K562 (cell line): ENCODE measurements around the gene SIM1.

Source experiments
- CAMTA2 ChIP-seq: fragments of 250-450 bp; sonication (Bioruptor Pico); conservative IDR thresholded peaks from 2 replicates; pipeline ENCODE4 v1.5.1; 2022
- CREB1 ChIP-seq, 2 experiments: sonication (generic) in 1 of 2; formaldehyde crosslinking in 1 of 2; IDR thresholded peaks; 2 replicates each; pipeline versions ENCODE4 v1.6.1 to v1.8.0; 2012 to 2022; ENCODE audit warnings: inconsistent platforms in 1 of 2, mild to moderate bottlenecking in 1 of 2, missing genetic modification reagents in 1 of 2, moderate library complexity in 1 of 2
- CTCF ChIP-seq, 3 experiments: IDR thresholded peaks in 2 of 3; conservative IDR thresholded peaks in 1 of 3; 2 replicates each; pipeline ENCODE4 v1.5.1; 2011 to 2012; ENCODE audit warnings: low read length in 3 of 3, mild to moderate bottlenecking in 3 of 3, control low read depth in 2 of 3, improper control_type of control experiment in 1 of 3, inconsistent platforms in 1 of 3, low read depth in 1 of 3, mixed read lengths in 1 of 3, moderate library complexity in 1 of 3; ENCODE audit not compliant: insufficient read depth in 2 of 3
- KLF16 ChIP-seq: IDR thresholded peaks from 2 replicates; pipeline ENCODE4 v1.6.1; 2016; ENCODE audit warnings: antibody characterized with exemption
- NRF1 ChIP-seq, 2 experiments: fragments of 450-650 bp; IDR thresholded peaks in 1 of 2; conservative IDR thresholded peaks in 1 of 2; 2 replicates each; pipeline ENCODE4 v1.6.1; 2014; ENCODE audit warnings: mild to moderate bottlenecking in 2 of 2
- POLR2AphosphoS5 ChIP-seq: IDR thresholded peaks from 2 replicates; pipeline ENCODE4 v1.6.1; 2011; ENCODE audit warnings: mild to moderate bottlenecking, low read depth, low read length, moderate library complexity; ENCODE audit not compliant: control insufficient read depth, insufficient read depth
- RBFOX2 ChIP-seq: fragments of 200-400 bp; formaldehyde crosslinking; IDR thresholded peaks from 2 replicates; pipeline ENCODE4 v1.6.1; 2017; ENCODE audit warnings: low read depth, mild to moderate bottlenecking, low read length, moderate library complexity
- RFX1 ChIP-seq: fragments of 450-650 bp; IDR thresholded peaks from 2 replicates; pipeline ENCODE4 v1.6.1; 2016; ENCODE audit warnings: mild to moderate bottlenecking, moderate library complexity
- TCF7L2 ChIP-seq: fragments of 150-350 bp; IDR thresholded peaks from 2 replicates; pipeline ENCODE4 v1.6.1; 2016; ENCODE audit warnings: low read depth, mild to moderate bottlenecking, low read length, moderate library complexity
- TRIM24 ChIP-seq, 2 experiments: fragments of 450-650 bp; IDR thresholded peaks; 2 replicates each; pipeline ENCODE4 v1.6.1; 2016
- ZBTB17 ChIP-seq: fragments of 450-650 bp; formaldehyde crosslinking; IDR thresholded peaks from 2 replicates; pipeline ENCODE4 v1.4.0; 2020; ENCODE audit warnings: mild to moderate bottlenecking
- ZFP30 ChIP-seq: fragments of 250-450 bp; sonication (Bioruptor Pico); IDR thresholded peaks from 2 replicates; pipeline ENCODE4 v1.8.0; 2022; ENCODE audit warnings: moderate library complexity, mild to moderate bottlenecking, inconsistent platforms, borderline replicate concordance
- ZNF133 ChIP-seq: fragments of 250-450 bp; sonication (Bioruptor Pico); IDR thresholded peaks from 2 replicates; pipeline ENCODE4 v1.4.0; 2020; ENCODE audit warnings: mild to moderate bottlenecking
- TF ChIP-seq, protein P1 (sequence below): sonication (generic); formaldehyde crosslinking; IDR thresholded peaks from 2 replicates; pipeline ENCODE4 v1.8.1; 2023; ENCODE audit warnings: mild to moderate bottlenecking, missing genetic modification reagents

GRCh38 chr6:100451577-100451976 is 13.1 kb downstream of the SIM1 start:
- TF ChIP-seq CTCF (IDR thresholded peaks at IDR 0.05 in 2 of 3, conservative IDR thresholded peaks at IDR 0.05 in 1 of 3; ENCODE audit: insufficient read depth in 2 of 3, low read depth in 1 of 3, low read length in 3 of 3): no peak
- no peak for TF ChIP-seq TRIM24 (IDR thresholded peaks at IDR 0.05)
- TF ChIP-seq CAMTA2 (CRISPR knock-in tag): no peak
- TF ChIP-seq RFX1: no peak
- TF ChIP-seq, protein P1, sequence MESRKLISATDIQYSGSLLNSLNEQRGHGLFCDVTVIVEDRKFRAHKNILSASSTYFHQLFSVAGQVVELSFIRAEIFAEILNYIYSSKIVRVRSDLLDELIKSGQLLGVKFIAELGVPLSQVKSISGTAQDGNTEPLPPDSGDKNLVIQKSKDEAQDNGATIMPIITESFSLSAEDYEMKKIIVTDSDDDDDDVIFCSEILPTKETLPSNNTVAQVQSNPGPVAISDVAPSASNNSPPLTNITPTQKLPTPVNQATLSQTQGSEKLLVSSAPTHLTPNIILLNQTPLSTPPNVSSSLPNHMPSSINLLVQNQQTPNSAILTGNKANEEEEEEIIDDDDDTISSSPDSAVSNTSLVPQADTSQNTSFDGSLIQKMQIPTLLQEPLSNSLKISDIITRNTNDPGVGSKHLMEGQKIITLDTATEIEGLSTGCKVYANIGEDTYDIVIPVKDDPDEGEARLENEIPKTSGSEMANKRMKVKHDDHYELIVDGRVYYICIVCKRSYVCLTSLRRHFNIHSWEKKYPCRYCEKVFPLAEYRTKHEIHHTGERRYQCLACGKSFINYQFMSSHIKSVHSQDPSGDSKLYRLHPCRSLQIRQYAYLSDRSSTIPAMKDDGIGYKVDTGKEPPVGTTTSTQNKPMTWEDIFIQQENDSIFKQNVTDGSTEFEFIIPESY (CRISPR knock-in tag): no peak
- no peak for TF ChIP-seq ZNF133
- TF ChIP-seq ZBTB17 (CRISPR knock-in tag): no peak
- TF ChIP-seq RBFOX2: no peak
- TF ChIP-seq POLR2AphosphoS5: no peak
- TF ChIP-seq CREB1 (IDR thresholded peaks at IDR 0.05): no peak
- TF ChIP-seq CREB1 (CRISPR knock-in tag; IDR thresholded peaks at IDR 0.05): no peak
- TF ChIP-seq ZFP30: no peak
- no peak for TF ChIP-seq TCF7L2
- TF ChIP-seq NRF1 (conservative IDR thresholded peaks at IDR 0.05 in 1 of 2, IDR thresholded peaks at IDR 0.05 in 1 of 2): no peak
- TF ChIP-seq KLF16: no peak
